Central memory CD8-positive, alpha-beta T cell (primary cell): ENCODE measurements around the gene RPL3.

ENCODE experiments used
- ATAC-seq: fragments of 150-1000 bp; cut with Tn5 transposase; replicated peaks from 2 replicates; pipeline ENCODE4 v1.10.0; 2022; ENCODE audit warnings: mild to moderate bottlenecking, moderate FRiP score, moderate number of reproducible peaks; ENCODE audit not compliant: poor library complexity, severe bottlenecking; ENCODE audit errors: extremely low read depth
- DNase-seq, 2 donors: peaks; one replicate each; pipeline ENCODE4 v3.0.0; 2021; ENCODE audit warnings: low spot score in 2 of 2
- H3K27ac Mint-ChIP-seq: one replicate; pipeline ENCODE4 v1.8.0; 2022; ENCODE audit warnings: low read depth, mild to moderate bottlenecking, moderate library complexity, mixed read lengths
- H3K27me3 Mint-ChIP-seq: one replicate; pipeline ENCODE4 v1.8.0; 2022; ENCODE audit warnings: mixed read lengths
- H3K36me3 Mint-ChIP-seq: one replicate; pipeline ENCODE4 v1.8.0; 2022; ENCODE audit warnings: mild to moderate bottlenecking, moderate library complexity, mixed read lengths; ENCODE audit not compliant: insufficient read depth
- H3K4me1 Mint-ChIP-seq: one replicate; pipeline ENCODE4 v1.8.0; 2022; ENCODE audit warnings: mixed read lengths
- H3K4me3 Mint-ChIP-seq: one replicate; pipeline ENCODE4 v1.8.0; 2022; ENCODE audit warnings: mild to moderate bottlenecking, moderate library complexity, mixed read lengths
- H3K9me3 Mint-ChIP-seq: one replicate; pipeline ENCODE4 v1.8.0; 2022; ENCODE audit warnings: mixed read lengths

RPL3 gene

DNA sequence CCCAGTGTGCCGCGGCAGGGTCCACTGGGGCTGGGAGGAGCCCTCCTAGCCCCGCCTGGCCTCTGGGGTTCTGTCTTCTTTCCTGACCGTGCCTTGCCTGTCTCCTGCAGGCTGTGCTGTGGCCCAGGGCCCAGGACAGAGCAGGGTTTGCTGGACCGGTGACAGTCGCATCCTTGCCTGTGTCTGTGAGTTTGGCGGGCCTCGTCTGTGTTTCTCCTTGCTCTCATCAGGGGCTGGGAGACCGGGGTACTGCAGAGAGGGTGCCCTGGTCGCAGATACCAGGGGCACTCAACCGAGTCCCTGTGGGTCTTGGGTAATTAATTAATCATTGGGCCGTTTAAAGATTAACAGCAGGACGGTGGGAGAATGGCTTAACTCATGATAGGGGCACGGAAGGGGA, 29.9 kb downstream of the RPL3 start:
- H3K4me1 Mint-ChIP-seq = peaks cover 9% of the 10 kb centered on the region
- no peak overlapping the region for H3K4me3 Mint-ChIP-seq
- ATAC-seq (no peak), DNase-seq (no peak)
- peaks cover 9% of the 10 kb centered on the region for H3K27me3 Mint-ChIP-seq
- no peaks in the 10 kb centered on the region for H3K36me3 Mint-ChIP-seq
- H3K27ac Mint-ChIP-seq = no peak overlapping the region
- H3K9me3 Mint-ChIP-seq = no peaks in the 10 kb centered on the region

DNA sequence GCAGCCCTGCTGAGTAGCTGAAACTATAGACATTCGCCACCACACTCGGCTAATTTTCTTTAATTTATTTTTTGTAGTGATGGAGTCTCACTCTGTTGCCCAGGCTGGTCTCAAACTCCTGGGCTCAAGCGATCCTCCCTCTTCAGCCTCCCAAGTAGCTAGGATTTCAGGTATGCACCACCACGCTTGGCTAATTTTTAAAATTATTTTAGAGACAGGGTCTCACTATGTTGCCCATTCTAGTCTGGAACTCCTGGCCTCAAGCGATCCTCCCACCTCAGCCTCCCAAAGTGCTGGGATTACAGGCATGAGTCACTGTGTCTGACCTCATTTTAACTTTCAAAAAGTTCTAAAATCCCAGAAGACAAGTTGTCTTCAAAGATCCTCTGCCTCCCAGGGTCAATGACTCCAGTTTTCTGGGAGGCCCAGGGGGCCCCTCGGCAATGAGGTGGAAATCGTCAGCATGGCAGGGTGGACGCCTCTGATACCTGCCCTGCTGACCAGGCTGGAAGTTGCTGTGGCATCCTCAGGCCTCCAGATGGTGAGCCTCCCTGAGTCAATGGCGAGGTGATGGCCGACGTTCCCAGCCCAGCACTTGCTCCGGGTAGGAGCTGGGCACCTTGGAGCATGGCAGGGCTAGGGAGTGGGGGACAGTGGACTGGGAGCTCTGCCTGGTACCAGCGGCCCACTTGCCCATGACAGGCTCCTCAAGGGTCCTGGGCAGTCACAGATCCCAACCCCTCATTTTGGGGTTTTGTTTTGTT, 31.1 kb downstream of the RPL3 start:
- no peaks in the 10 kb centered on the region for H3K9me3 Mint-ChIP-seq
- ATAC-seq = no peak
- no peak overlapping the region for H3K27ac Mint-ChIP-seq
- H3K4me1 Mint-ChIP-seq = peaks cover 9% of the 10 kb centered on the region
- no peak for DNase-seq
- H3K27me3 Mint-ChIP-seq = peaks cover 2% of the 10 kb centered on the region
- H3K36me3 Mint-ChIP-seq = no peaks in the 10 kb centered on the region
- H3K4me3 Mint-ChIP-seq = no peak overlapping the region

DNA sequence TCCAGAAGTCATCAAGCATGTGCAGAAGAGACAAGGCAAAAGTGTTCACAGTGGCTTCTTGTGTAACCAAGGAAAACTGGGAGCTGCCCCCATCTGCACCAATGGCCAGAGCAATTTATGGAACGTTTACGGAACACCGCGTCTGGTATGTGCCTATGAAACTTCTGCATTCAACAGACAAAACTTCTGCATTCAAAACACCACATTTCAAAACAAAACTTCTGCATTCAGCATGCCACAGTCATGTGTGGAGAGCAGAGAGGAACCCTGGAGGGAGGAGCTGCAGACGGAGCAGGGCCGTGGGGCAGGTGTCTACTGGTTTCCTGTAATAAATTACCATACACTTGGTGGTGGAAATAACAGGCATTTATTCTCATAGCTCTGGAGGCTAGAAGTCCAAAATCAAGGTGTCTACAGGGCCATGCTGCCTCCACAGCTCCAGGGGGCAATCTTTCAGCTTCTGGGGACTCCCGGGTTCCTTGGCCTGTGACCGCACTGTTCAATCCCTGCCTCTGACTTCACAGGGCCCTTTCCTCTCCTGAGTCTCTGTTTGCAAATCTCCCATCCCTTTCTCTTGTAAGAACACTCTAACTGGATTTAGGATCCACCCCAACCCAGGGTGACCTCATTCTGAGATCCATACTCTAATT, 32.2 kb downstream of the RPL3 start:
- Mint-ChIP-seq H3K4me1 (peaks cover 9% of the 10 kb centered on the region), H3K36me3 (no peaks in the 10 kb centered on the region), H3K27ac (no peak overlapping the region), H3K4me3 (no peak overlapping the region), H3K27me3 (no peaks in the 10 kb centered on the region), H3K9me3 (no peaks in the 10 kb centered on the region)
- DNase-seq = no peak
- peak; percentile 58 for ATAC-seq

DNA sequence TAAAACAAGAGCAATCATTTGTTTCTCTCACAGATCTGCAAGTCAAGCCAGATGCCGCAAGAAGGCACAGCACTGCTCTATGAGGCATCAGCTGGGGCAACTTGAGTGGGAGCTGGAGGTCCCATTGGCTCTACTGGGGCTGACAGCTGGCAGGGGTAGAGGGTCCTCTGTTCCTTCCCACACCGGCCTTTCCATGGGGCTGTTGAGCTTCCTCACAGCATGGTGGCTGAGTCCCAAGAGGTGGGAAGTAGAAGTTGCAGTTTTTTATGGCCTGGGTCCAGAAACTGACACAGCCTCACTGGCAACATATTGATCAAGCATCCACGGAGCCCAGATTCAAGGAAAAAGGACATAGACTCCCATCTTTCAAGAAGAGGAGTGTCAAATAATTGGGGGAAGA, 34.4 kb downstream of the RPL3 start:
- ATAC-seq = no peak
- no peak overlapping the region for H3K27ac Mint-ChIP-seq

DNA sequence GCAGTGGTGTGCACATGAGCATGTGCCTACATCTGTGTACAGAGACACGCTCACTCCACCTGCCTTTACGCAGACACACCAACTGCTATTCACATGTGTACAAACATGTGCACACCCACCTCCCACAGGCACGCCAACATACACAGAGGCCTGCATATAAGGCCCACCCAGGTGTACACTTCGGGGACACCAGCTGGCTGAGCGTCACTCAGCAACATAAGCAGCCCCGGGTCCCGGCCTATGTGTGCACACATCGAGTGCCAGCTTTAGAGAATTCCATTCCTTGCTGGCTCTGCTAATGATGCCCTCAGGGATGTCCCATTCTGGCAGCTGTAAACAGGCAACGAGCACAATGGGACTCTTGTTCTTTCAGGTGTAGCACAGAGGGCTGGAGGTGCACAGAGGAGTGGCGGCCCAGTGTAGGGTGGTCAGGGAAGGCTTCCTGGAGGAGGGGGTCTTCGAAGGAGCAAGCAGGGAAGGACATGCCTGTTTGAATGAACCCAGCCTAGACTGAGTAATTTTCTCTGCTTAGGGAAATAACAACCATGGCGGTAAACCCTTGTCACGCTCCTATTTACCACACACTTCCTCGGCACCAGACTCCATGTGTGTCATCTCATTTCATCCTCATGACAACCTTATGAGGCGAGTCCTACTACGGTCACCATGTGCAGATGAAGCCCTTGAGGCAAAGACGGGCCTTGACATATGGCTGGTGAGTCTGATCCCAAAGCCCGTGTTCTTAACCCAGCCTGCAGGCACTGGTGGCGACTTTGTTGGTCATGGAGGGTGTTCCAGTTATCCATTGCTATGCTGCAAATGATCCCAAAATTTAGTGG, 35.1 kb downstream of the RPL3 start:
- Mint-ChIP-seq H3K27ac (no peak overlapping the region), H3K27me3 (no peaks in the 10 kb centered on the region), H3K4me3 (no peak overlapping the region), H3K36me3 (no peaks in the 10 kb centered on the region), H3K4me1 (peaks cover 9% of the 10 kb centered on the region), H3K9me3 (no peaks in the 10 kb centered on the region)
- no peak for ATAC-seq
- no peak for DNase-seq

More for the DNA sequence above, 34.4 kb downstream of the RPL3 start:
- DNase-seq = no peak
- no peak overlapping the region for H3K4me3 Mint-ChIP-seq
- H3K4me1 Mint-ChIP-seq = peaks cover 9% of the 10 kb centered on the region
- no peaks in the 10 kb centered on the region for H3K9me3 Mint-ChIP-seq
- no peaks in the 10 kb centered on the region for H3K36me3 Mint-ChIP-seq
- no peaks in the 10 kb centered on the region for H3K27me3 Mint-ChIP-seq

DNA sequence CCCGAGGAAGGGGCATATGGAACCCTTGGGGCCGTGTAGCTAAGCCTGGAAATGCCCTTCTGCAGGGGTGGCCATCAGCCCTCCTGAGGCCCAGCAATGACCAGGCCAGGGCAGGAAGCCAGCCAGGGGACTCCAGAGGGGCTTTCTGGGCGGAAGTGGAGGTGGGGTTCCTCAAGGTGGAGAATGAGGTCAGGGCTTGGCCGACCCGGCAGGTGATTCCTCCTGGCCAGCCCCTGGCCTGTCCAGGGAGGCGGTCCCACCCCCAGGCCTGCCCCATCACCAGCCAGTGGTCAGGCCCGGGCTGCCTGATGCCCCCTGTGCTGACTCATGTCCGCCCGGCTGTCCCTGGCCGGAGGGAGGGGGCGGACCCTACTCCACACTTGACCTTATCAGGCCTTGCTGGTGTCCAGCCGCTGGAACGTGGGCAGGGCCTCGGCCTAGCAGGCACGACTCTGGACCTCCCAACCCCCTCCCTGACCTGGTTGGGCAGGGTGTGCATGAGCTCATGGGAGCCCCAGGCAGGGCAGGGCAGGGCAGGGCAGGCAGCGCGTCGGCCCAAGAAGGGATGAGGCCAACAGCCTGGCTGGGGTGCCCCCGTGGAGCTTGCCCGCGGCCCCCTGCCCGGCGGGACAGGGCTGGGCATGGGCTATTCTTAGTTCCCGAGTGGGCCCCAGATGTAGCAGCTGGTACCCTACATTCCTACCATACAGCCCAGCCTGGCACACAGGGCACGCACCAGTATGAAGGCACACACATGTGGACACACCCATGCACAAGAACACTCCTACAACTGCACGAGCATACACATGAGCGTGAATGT, 35.9 kb downstream of the RPL3 start:
- H3K4me3 Mint-ChIP-seq = no peak overlapping the region
- H3K27me3 Mint-ChIP-seq = no peaks in the 10 kb centered on the region
- H3K27ac Mint-ChIP-seq = no peak overlapping the region
- ATAC-seq (no peak), DNase-seq (no peak)
- H3K36me3 Mint-ChIP-seq = no peaks in the 10 kb centered on the region
- no peaks in the 10 kb centered on the region for H3K9me3 Mint-ChIP-seq
- H3K4me1 Mint-ChIP-seq = peaks cover 9% of the 10 kb centered on the region

DNA sequence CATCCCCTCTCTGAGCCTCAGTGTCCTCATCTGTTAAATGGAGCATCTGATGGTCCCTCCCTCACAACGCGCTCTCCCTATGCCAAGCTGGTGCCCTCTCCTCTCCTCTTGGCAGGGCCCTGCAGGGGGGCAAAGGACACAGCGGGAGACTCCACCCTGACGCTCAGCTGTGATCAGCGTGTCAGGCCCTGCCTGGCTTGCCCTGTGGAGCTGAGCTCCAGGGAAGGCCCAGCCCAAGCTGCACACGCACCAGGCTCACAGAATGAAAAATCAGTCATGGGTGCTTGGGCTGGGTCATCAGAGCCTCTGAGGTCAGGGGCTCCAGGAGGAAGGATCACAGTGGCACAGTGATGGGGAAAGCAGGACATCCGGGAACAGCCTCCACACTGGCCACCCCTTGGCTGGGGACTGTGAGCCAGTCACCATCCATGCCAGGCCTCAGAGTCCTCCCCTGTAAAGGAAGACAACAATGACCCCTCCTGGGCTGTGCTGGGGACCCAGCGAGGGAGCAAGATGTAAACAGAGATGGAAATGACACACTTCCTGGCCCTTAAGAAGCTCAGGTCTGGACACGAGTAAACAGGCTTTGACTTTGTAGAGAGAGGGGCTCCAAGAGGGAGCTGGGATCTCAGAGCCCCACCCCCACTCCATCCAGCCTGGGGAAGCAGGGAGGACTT, 36.6 kb downstream of the RPL3 start:
- DNase-seq (no peak), ATAC-seq (no peak)
- H3K9me3 Mint-ChIP-seq = no peaks in the 10 kb centered on the region
- H3K36me3 Mint-ChIP-seq = no peaks in the 10 kb centered on the region
- peaks cover 9% of the 10 kb centered on the region for H3K4me1 Mint-ChIP-seq
- no peaks in the 10 kb centered on the region for H3K27me3 Mint-ChIP-seq
- no peak overlapping the region for H3K27ac Mint-ChIP-seq
- no peak overlapping the region for H3K4me3 Mint-ChIP-seq

DNA sequence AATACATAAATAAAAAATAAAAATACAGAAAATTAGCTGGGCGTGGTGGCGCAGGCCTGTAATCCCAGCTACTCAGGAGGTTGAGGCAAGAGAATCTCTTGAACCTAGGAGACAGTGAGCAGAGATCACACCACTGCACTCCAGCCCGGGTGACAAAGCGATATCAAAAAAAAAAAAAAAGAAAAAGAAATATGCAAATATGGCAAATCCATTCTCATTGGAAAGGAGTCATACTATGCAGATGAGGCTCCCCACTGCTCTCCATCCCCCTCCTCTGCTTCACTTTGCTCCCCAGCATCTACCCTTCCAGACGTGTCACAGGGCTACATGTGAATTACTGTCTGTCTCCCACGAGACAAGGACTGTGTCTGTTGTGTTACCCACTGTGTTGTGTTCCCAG, 38.3 kb downstream of the RPL3 start:
- ATAC-seq (no peak), DNase-seq (no peak)
- Mint-ChIP-seq H3K4me3 (no peak overlapping the region), H3K27ac (no peak overlapping the region), H3K9me3 (no peaks in the 10 kb centered on the region), H3K27me3 (peaks cover 3% of the 10 kb centered on the region), H3K36me3 (no peaks in the 10 kb centered on the region), H3K4me1 (no peaks in the 10 kb centered on the region)

DNA sequence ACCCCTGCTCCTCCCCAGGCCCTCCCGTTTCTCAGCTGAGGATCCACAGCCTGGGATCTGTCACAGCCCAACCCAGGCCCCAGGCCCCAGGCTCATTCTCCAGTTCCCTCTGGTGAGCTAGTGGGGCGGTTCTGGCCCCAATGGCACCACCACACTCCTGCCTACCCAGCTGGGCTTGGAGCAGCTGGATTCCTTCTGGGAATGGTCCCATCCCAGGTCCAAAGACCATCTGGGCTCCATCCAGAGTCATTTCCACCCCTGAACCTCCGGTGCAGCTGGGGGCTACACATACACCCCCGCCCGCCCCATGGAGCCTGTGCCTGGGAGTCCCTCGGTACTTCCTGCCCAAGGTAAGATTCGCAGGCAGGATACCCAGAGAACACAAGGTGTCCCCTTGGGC, 39.2 kb downstream of the RPL3 start:
- Mint-ChIP-seq H3K9me3 (no peaks in the 10 kb centered on the region), H3K36me3 (no peaks in the 10 kb centered on the region), H3K4me1 (no peaks in the 10 kb centered on the region), H3K27me3 (peaks cover 9% of the 10 kb centered on the region), H3K4me3 (no peak overlapping the region), H3K27ac (no peak overlapping the region)
- DNase-seq (no peak), ATAC-seq (no peak)

DNA sequence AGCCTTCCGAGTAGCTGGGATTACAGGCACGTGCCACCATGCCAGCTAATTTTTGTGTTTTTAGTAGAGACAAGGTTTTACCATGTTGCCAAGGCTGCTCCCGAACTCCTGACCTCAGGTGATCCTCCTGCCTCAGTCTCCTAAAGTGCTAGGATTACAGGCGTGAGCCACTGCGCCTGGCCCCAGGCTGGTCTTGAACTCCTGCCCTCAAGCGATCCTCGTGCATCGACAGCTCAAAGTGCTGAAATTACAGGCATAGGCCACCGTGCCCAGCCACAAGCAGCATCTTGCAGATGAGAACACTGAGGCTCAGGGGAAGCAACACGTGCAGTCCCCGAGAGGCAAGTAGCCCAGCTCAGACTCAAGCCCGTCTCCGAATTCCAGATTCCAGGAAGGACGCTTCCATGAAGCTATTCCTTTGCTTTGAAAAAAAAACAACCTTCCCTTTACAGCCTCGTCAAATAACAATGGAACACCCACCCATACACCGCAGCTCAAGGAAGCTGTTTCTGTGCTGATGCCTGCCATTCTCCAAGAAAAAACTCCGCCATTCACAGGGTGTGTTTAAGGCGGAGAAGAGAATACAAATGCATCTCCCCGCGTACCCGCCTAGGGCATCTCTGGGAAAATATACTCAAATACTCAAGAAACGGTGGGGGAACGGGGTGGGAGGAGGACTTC, 40.1 kb downstream of the RPL3 start:
- DNase-seq = no peak
- no peak overlapping the region for H3K4me3 Mint-ChIP-seq
- H3K4me1 Mint-ChIP-seq = no peaks in the 10 kb centered on the region
- H3K27me3 Mint-ChIP-seq = peaks cover 9% of the 10 kb centered on the region
- ATAC-seq = no peak
- H3K27ac Mint-ChIP-seq = no peak overlapping the region
- H3K36me3 Mint-ChIP-seq = no peaks in the 10 kb centered on the region
- no peaks in the 10 kb centered on the region for H3K9me3 Mint-ChIP-seq

DNA sequence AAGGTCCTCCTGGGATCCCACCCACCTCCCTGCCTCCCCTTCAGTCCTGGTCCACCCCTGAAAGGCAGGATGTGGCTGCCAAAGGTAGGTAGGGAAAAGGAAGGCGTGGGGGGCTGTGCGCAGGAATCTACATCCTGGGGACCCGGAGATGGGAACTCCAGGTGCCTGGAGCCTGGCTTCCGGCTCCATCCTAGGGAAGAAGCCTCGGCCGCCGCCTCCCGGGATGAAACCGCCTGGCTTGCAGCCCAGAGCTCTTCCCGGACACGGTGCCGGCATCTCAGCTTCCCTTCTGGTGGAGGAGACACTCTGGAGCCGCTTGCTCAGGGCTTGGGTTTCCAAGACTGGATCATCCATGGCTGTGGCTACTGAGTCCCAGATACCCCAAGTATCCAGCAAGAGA, 41.4 kb downstream of the RPL3 start:
- DNase-seq (no peak), ATAC-seq (no peak)
- Mint-ChIP-seq H3K4me1 (no peaks in the 10 kb centered on the region), H3K27ac (no peak overlapping the region), H3K4me3 (no peak overlapping the region), H3K27me3 (peaks cover 9% of the 10 kb centered on the region), H3K9me3 (no peaks in the 10 kb centered on the region), H3K36me3 (no peaks in the 10 kb centered on the region)
